GM23338 (cell line): ENCODE measurements around the gene GPR35. TPM values are rescaled to one million over a fixed set of nuclear protein-coding genes. Genes with fewer than 3 reads are reported as not detected.

ENCODE experiments used
- ATAC-seq: fragments of 200-7000 bp; cut with Tn5 transposase; 3 replicates; pipeline ENCODE4 v1.9.1; 2020
- DNase-seq: peaks from one replicate; pipeline ENCODE4 v3.0.0-alpha.2; 2015; ENCODE audit warnings: low spot score
- H2AFZ ChIP-seq: fragments of 200-600 bp; sonication (generic); 2 replicates; pipeline ENCODE4 v1.8.0; 2016; ENCODE audit warnings: antibody characterized with exemption, mild to moderate bottlenecking, moderate library complexity
- H3F3A ChIP-seq: fragments of 200-600 bp; sonication (generic); replicated peaks from 2 replicates; pipeline ENCODE4 v1.8.0; 2017; ENCODE audit warnings: antibody characterized with exemption, mixed run types, low read depth
- H3K27ac ChIP-seq: fragments of 200-600 bp; sonication (generic); 2 replicates; pipeline ENCODE4 v1.6.1; 2016; ENCODE audit warnings: low read depth
- H3K27me3 ChIP-seq: fragments of 200-600 bp; sonication (generic); 2 replicates; pipeline ENCODE4 v1.8.0; 2016; ENCODE audit warnings: mild to moderate bottlenecking, mixed run types, moderate library complexity; ENCODE audit not compliant: insufficient read depth
- H3K36me3 ChIP-seq: fragments of 200-600 bp; sonication (generic); 2 replicates; pipeline ENCODE4 v1.8.0; 2016; ENCODE audit warnings: mild to moderate bottlenecking; ENCODE audit not compliant: insufficient read depth
- H3K4me1 ChIP-seq: fragments of 200-600 bp; sonication (generic); 2 replicates; pipeline ENCODE4 v1.8.0; 2016; ENCODE audit warnings: mild to moderate bottlenecking, moderate library complexity; ENCODE audit not compliant: insufficient read depth
- H3K4me2 ChIP-seq: fragments of 200-600 bp; sonication (generic); 2 replicates; pipeline ENCODE4 v1.7.1; 2017; ENCODE audit warnings: mixed run types
- H3K4me3 ChIP-seq: fragments of 200-600 bp; sonication (generic); 2 replicates; pipeline ENCODE4 v1.6.1; 2016; ENCODE audit warnings: mixed run types
- H3K79me2 ChIP-seq: fragments of 200-600 bp; sonication (generic); replicated peaks from 2 replicates; pipeline ENCODE4 v1.8.0; 2017; ENCODE audit warnings: mild to moderate bottlenecking; ENCODE audit not compliant: insufficient read depth
- H3K9me2 ChIP-seq: fragments of 200-600 bp; sonication (generic); 2 replicates; pipeline ENCODE4 v1.8.0; 2017; ENCODE audit not compliant: insufficient read depth
- H4K20me1 ChIP-seq: fragments of 200-600 bp; sonication (generic); replicated peaks from 2 replicates; pipeline ENCODE4 v1.8.0; 2017; ENCODE audit warnings: mild to moderate bottlenecking; ENCODE audit not compliant: insufficient read depth
- H3K27ac Mint-ChIP-seq: 2 replicates; pipeline ENCODE4 v1.8.0; 2020; ENCODE audit warnings: inconsistent platforms, mild to moderate bottlenecking, moderate library complexity, mixed read lengths
- H3K27me3 Mint-ChIP-seq: 3 replicates; pipeline ENCODE4 v1.8.0; 2022; ENCODE audit warnings: low read depth, mild to moderate bottlenecking, moderate library complexity, mixed read lengths, inconsistent platforms; ENCODE audit not compliant: insufficient read depth, poor library complexity
- H3K36me3 Mint-ChIP-seq: 3 replicates; pipeline ENCODE4 v1.8.0; 2021; ENCODE audit warnings: low read depth, mild to moderate bottlenecking, inconsistent platforms, moderate library complexity, mixed read lengths
- H3K4me1 Mint-ChIP-seq: 3 replicates; pipeline ENCODE4 v1.8.0; 2020; ENCODE audit warnings: mild to moderate bottlenecking, inconsistent platforms, mixed read lengths
- H3K4me3 Mint-ChIP-seq: 3 replicates; pipeline ENCODE4 v1.8.0; 2021; ENCODE audit warnings: moderate library complexity, mild to moderate bottlenecking, inconsistent platforms, mixed read lengths
- H3K9me3 Mint-ChIP-seq: 3 replicates; pipeline ENCODE4 v1.8.0; 2020; ENCODE audit warnings: moderate library complexity, mild to moderate bottlenecking, inconsistent platforms, mixed read lengths
- JUNB ChIP-seq: IDR thresholded peaks from one replicate; pipeline ENCODE4 v1.6.1; 2016; ENCODE audit warnings: antibody characterized with exemption; ENCODE audit not compliant: unreplicated experiment
- NANOG ChIP-seq: IDR thresholded peaks from 2 replicates; pipeline ENCODE4 v1.6.1; 2016; ENCODE audit warnings: antibody characterized with exemption, borderline replicate concordance
- POLR2AphosphoS5 ChIP-seq: IDR thresholded peaks from 2 replicates; pipeline ENCODE4 v1.6.1; 2016; ENCODE audit warnings: antibody characterized with exemption, low read depth
- STAT1 ChIP-seq: IDR thresholded peaks from one replicate; pipeline ENCODE4 v1.6.1; 2016; ENCODE audit warnings: antibody characterized with exemption; ENCODE audit not compliant: unreplicated experiment
- ZNF114 ChIP-seq: fragments of 250-450 bp; sonication (Bioruptor Pico); IDR thresholded peaks from 2 replicates; pipeline ENCODE4 v1.5.0; 2020; ENCODE audit warnings: mild to moderate bottlenecking, moderate library complexity
- ZNF331 ChIP-seq: fragments of 250-450 bp; sonication (Bioruptor Pico); IDR thresholded peaks from 2 replicates; pipeline ENCODE4 v1.5.0; 2020; ENCODE audit warnings: low read depth, mild to moderate bottlenecking, moderate library complexity
- polyA plus RNA-seq: library from polyadenylated mRNA; unstranded; fragments of >200 nt; fragmentation: Nextera tagmentation; extraction: Ambion mirVana; gene quantifications from 2 replicates; pipeline ENCODE4 v1.2.1, GENCODE V29; 2016
- total RNA-seq: library from RNA; depleted of rRNA; stranded (reverse); fragments of >200 nt; shearing (Covaris generic); gene quantifications from 2 replicates; pipeline ENCODE4 v1.2.3, GENCODE V29; 2014
- TF ChIP-seq, protein P1 (sequence below): fragments of 250-450 bp; sonication (Bioruptor Pico); IDR thresholded peaks from 2 replicates; pipeline ENCODE4 v1.5.0; 2020; ENCODE audit warnings: mild to moderate bottlenecking, moderate library complexity
- TF ChIP-seq, protein P2 (sequence below): IDR thresholded peaks from one replicate; pipeline ENCODE4 v1.6.1; 2018; ENCODE audit warnings: antibody characterized with exemption; ENCODE audit not compliant: unreplicated experiment

The GPR35 gene
- total and polyA plus RNA-seq, 2 experiments from 2014 or later: not detected

DNA sequence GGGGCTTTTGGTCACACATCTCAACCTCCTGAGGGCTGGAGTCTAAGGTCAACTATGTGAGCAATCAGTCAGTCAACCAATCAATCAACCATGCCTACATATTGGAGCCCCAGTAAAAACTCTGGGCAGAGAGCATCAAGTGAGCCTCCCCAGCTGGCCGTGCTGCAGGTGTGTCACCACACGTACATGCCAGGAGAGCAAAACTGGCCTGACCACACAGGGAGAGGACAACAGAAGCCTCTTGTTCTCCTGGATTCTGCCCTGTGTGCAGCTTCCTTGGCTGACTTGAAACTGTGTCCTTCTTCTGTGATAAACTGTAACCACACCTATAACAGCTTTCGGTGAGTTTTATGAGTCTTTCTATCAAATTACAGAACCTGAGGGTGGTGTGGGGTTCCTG is 25.9 kb downstream of the GPR35 start (continued):
- TF ChIP-seq, protein P1, sequence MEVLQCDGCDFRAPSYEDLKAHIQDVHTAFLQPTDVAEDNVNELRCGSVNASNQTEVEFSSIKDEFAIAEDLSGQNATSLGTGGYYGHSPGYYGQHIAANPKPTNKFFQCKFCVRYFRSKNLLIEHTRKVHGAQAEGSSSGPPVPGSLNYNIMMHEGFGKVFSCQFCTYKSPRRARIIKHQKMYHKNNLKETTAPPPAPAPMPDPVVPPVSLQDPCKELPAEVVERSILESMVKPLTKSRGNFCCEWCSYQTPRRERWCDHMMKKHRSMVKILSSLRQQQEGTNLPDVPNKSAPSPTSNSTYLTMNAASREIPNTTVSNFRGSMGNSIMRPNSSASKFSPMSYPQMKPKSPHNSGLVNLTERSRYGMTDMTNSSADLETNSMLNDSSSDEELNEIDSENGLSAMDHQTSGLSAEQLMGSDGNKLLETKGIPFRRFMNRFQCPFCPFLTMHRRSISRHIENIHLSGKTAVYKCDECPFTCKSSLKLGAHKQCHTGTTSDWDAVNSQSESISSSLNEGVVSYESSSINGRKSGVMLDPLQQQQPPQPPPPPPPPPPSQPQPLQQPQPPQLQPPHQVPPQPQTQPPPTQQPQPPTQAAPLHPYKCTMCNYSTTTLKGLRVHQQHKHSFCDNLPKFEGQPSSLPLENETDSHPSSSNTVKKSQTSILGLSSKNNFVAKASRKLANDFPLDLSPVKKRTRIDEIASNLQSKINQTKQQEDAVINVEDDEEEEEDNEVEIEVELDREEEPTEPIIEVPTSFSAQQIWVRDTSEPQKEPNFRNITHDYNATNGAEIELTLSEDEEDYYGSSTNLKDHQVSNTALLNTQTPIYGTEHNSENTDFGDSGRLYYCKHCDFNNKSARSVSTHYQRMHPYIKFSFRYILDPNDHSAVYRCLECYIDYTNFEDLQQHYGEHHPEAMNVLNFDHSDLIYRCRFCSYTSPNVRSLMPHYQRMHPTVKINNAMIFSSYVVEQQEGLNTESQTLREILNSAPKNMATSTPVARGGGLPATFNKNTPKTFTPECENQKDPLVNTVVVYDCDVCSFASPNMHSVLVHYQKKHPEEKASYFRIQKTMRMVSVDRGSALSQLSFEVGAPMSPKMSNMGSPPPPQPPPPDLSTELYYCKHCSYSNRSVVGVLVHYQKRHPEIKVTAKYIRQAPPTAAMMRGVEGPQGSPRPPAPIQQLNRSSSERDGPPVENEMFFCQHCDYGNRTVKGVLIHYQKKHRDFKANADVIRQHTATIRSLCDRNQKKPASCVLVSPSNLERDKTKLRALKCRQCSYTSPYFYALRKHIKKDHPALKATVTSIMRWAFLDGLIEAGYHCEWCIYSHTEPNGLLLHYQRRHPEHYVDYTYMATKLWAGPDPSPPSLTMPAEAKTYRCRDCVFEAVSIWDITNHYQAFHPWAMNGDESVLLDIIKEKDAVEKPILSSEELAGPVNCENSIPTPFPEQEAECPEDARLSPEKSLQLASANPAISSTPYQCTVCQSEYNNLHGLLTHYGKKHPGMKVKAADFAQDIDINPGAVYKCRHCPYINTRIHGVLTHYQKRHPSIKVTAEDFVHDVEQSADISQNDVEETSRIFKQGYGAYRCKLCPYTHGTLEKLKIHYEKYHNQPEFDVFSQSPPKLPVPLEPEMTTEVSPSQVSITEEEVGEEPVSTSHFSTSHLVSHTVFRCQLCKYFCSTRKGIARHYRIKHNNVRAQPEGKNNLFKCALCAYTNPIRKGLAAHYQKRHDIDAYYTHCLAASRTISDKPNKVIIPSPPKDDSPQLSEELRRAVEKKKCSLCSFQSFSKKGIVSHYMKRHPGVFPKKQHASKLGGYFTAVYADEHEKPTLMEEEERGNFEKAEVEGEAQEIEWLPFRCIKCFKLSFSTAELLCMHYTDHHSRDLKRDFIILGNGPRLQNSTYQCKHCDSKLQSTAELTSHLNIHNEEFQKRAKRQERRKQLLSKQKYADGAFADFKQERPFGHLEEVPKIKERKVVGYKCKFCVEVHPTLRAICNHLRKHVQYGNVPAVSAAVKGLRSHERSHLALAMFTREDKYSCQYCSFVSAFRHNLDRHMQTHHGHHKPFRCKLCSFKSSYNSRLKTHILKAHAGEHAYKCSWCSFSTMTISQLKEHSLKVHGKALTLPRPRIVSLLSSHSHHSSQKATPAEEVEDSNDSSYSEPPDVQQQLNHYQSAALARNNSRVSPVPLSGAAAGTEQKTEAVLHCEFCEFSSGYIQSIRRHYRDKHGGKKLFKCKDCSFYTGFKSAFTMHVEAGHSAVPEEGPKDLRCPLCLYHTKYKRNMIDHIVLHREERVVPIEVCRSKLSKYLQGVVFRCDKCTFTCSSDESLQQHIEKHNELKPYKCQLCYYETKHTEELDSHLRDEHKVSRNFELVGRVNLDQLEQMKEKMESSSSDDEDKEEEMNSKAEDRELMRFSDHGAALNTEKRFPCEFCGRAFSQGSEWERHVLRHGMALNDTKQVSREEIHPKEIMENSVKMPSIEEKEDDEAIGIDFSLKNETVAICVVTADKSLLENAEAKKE (CRISPR knock-in tag): no peak
- no peak for TF ChIP-seq POLR2AphosphoS5
- TF ChIP-seq ZNF114: no peak

DNA sequence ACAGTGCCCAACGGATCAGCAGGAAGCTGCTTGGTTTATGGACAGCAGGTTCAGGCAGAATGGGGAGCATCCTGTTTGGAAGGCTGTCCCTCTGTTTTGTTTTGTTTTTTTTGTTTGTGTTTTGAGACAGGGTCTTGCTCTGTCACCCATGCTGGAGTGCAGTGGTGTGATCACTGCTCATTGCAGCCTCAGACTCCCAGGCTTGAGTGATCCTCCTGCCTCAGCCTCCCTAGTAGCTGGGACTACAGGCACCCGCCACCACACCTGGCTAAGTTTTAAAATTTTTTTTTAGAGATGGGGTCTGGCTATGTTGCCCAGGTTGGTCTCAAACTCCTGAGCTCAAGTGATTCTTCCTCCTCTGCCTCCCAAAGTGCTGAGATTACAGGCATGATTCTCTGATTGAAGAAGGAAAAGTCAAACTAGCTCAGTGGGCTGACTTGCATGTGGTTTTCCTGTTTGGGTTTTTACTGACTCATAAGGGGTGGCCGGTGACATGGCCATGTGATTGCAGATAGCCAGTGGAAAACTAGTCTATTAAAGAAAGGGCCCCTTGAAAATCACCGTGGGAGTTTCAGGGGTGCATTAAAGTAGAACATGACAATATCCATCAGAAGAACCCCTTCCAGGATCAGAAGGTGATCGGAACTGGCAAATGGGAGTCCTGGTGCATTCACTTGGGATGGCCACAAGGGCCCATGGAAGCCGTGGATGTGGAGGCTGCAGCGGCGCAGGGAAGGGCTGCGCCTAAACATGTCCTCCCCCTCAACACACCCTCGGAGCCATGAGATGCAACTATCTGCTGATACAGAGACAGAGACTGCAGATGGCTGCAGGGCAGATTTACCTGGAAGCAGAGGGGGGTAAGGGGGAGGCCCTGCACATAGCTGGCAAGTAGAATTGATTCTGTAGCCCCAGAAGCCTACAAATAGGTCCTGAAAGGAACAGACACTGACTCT is 30.9 kb downstream of the GPR35 start:
- no peak overlapping the region for H3K4me2 ChIP-seq
- no peak for DNase-seq
- H3K4me3 Mint-ChIP-seq: no peak overlapping the region
- H3K9me3 Mint-ChIP-seq: no peaks in the 10 kb centered on the region; the same call in 1 of the 3 replicates
- H4K20me1 ChIP-seq: no peaks in the 10 kb centered on the region
- H3K27ac Mint-ChIP-seq: no peak overlapping the region
- no peaks in the 10 kb centered on the region for H3K4me1 Mint-ChIP-seq
- peak overlapping the region; percentile 63; the same call in 1 of the 2 replicates for H2AFZ ChIP-seq
- H3K27me3 Mint-ChIP-seq: peaks cover 7% of the 10 kb centered on the region
- H3K27me3 ChIP-seq: no peaks in the 10 kb centered on the region
- H3K79me2 ChIP-seq: no peaks in the 10 kb centered on the region
- no peak overlapping the region for H3K4me3 ChIP-seq
- ATAC-seq: peak; percentile 53
- H3K9me2 ChIP-seq: no peaks in the 10 kb centered on the region
- H3F3A ChIP-seq: no peaks in the 10 kb centered on the region
- H3K36me3 ChIP-seq: no peaks in the 10 kb centered on the region
- H3K4me1 ChIP-seq: no peaks in the 10 kb centered on the region
- no peaks in the 10 kb centered on the region for H3K36me3 Mint-ChIP-seq
- H3K27ac ChIP-seq: no peak overlapping the region
- TF ChIP-seq NANOG: no peak
- no peak for TF ChIP-seq JUNB
- TF ChIP-seq STAT1: no peak
- TF ChIP-seq, protein P2, sequence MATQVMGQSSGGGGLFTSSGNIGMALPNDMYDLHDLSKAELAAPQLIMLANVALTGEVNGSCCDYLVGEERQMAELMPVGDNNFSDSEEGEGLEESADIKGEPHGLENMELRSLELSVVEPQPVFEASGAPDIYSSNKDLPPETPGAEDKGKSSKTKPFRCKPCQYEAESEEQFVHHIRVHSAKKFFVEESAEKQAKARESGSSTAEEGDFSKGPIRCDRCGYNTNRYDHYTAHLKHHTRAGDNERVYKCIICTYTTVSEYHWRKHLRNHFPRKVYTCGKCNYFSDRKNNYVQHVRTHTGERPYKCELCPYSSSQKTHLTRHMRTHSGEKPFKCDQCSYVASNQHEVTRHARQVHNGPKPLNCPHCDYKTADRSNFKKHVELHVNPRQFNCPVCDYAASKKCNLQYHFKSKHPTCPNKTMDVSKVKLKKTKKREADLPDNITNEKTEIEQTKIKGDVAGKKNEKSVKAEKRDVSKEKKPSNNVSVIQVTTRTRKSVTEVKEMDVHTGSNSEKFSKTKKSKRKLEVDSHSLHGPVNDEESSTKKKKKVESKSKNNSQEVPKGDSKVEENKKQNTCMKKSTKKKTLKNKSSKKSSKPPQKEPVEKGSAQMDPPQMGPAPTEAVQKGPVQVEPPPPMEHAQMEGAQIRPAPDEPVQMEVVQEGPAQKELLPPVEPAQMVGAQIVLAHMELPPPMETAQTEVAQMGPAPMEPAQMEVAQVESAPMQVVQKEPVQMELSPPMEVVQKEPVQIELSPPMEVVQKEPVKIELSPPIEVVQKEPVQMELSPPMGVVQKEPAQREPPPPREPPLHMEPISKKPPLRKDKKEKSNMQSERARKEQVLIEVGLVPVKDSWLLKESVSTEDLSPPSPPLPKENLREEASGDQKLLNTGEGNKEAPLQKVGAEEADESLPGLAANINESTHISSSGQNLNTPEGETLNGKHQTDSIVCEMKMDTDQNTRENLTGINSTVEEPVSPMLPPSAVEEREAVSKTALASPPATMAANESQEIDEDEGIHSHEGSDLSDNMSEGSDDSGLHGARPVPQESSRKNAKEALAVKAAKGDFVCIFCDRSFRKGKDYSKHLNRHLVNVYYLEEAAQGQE: no peak
- TF ChIP-seq ZNF331: no peak
